ENCODE results near the gene GABRG1. TPM values are rescaled to one million over a fixed set of nuclear protein-coding genes. Genes with fewer than 3 reads are reported as not detected.
A peak's percentile ranks its signal among the peaks of the same experiment; 100 is the strongest.

Gene GABRG1
- polyA plus RNA-seq, 1 donor from 2014 or later: 0.81 TPM

GRCh38 chr4:46131498-46132057, 7.7 kb upstream of the GABRG1 start:
- H3K36me3 ChIP-seq (ENCODE audit: insufficient read depth, low read length): no peaks in the 10 kb centered on the region
- no peaks in the 10 kb centered on the region for H3K27me3 ChIP-seq (ENCODE audit: insufficient read depth, low read depth, low read length)
- no peaks in the 10 kb centered on the region for H3K9me3 ChIP-seq (ENCODE audit: low read length)
- no peak overlapping the region for H3K4me2 ChIP-seq (ENCODE audit: low read length)
- no peak overlapping the region for H3K4me3 ChIP-seq (ENCODE audit: low read length)
- no peaks in the 10 kb centered on the region for H3F3A ChIP-seq (ENCODE audit: insufficient read depth, low read length, poor library complexity, severe bottlenecking)
- H2AFZ ChIP-seq (ENCODE audit: low read depth, low read length): no peak overlapping the region
- TF ChIP-seq MXI1 (conservative IDR thresholded peaks at IDR 0.05; ENCODE audit: poor library complexity, severe bottlenecking): no peak
- no peak for TF ChIP-seq POLR2AphosphoS5 (IDR thresholded peaks at IDR 0.05)
- no peak for TF ChIP-seq SMC3 (conservative IDR thresholded peaks at IDR 0.05; ENCODE audit: poor library complexity)
- TF ChIP-seq, protein P1, sequence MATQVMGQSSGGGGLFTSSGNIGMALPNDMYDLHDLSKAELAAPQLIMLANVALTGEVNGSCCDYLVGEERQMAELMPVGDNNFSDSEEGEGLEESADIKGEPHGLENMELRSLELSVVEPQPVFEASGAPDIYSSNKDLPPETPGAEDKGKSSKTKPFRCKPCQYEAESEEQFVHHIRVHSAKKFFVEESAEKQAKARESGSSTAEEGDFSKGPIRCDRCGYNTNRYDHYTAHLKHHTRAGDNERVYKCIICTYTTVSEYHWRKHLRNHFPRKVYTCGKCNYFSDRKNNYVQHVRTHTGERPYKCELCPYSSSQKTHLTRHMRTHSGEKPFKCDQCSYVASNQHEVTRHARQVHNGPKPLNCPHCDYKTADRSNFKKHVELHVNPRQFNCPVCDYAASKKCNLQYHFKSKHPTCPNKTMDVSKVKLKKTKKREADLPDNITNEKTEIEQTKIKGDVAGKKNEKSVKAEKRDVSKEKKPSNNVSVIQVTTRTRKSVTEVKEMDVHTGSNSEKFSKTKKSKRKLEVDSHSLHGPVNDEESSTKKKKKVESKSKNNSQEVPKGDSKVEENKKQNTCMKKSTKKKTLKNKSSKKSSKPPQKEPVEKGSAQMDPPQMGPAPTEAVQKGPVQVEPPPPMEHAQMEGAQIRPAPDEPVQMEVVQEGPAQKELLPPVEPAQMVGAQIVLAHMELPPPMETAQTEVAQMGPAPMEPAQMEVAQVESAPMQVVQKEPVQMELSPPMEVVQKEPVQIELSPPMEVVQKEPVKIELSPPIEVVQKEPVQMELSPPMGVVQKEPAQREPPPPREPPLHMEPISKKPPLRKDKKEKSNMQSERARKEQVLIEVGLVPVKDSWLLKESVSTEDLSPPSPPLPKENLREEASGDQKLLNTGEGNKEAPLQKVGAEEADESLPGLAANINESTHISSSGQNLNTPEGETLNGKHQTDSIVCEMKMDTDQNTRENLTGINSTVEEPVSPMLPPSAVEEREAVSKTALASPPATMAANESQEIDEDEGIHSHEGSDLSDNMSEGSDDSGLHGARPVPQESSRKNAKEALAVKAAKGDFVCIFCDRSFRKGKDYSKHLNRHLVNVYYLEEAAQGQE (IDR thresholded peaks at IDR 0.05; ENCODE audit: borderline replicate concordance): no peak
- TF ChIP-seq TAF1 (IDR thresholded peaks at IDR 0.05; ENCODE audit: low read depth): no peak
- TF ChIP-seq EP300 (conservative IDR thresholded peaks at IDR 0.05; ENCODE audit: poor library complexity, severe bottlenecking): no peak
- no peaks in the 10 kb centered on the region for H3K79me2 ChIP-seq (replicated peaks; ENCODE audit: insufficient read depth, low read length)
- no peak overlapping the region for H3K9ac ChIP-seq (ENCODE audit: low read length)
- H3K9me2 ChIP-seq (ENCODE audit: insufficient read depth, low read length): no peaks in the 10 kb centered on the region
- no peak overlapping the region for H3K27ac ChIP-seq (ENCODE audit: low read length)
- H4K20me1 ChIP-seq (ENCODE audit: insufficient read depth): no peaks in the 10 kb centered on the region

GRCh38 chr4:46124773-46125413, 1.0 kb upstream of the GABRG1 start:
- Histone ChIP-seq H3K36me3 (ENCODE audit: insufficient read depth, low read length) (no peaks in the 10 kb centered on the region), H3K27ac (ENCODE audit: low read length) (peak overlapping the region; percentile 37), H2AFZ (ENCODE audit: low read depth, low read length) (no peak overlapping the region), H3F3A (ENCODE audit: insufficient read depth, low read length, poor library complexity, severe bottlenecking) (no peaks in the 10 kb centered on the region), H3K9me2 (ENCODE audit: insufficient read depth, low read length) (no peaks in the 10 kb centered on the region), H3K4me2 (ENCODE audit: low read length) (peak overlapping the region; percentile 57), H3K9me3 (ENCODE audit: low read length) (no peaks in the 10 kb centered on the region), H3K27me3 (ENCODE audit: insufficient read depth, low read depth, low read length) (peaks cover 9% of the 10 kb centered on the region), H3K79me2 (replicated peaks; ENCODE audit: insufficient read depth, low read length) (no peaks in the 10 kb centered on the region), H3K9ac (ENCODE audit: low read length) (peak overlapping the region; percentile 32), H3K4me3 (ENCODE audit: low read length) (peak overlapping the region; percentile 66), H4K20me1 (ENCODE audit: insufficient read depth) (no peaks in the 10 kb centered on the region)
- TF ChIP-seq MXI1 (conservative IDR thresholded peaks at IDR 0.05; ENCODE audit: poor library complexity, severe bottlenecking): peak; percentile 34
- peak; percentile 25 for TF ChIP-seq EP300 (conservative IDR thresholded peaks at IDR 0.05; ENCODE audit: poor library complexity, severe bottlenecking)
- peak; percentile 22 for TF ChIP-seq SMC3 (conservative IDR thresholded peaks at IDR 0.05; ENCODE audit: poor library complexity)
- no peak for TF ChIP-seq POLR2AphosphoS5 (IDR thresholded peaks at IDR 0.05)
- TF ChIP-seq RAD21 (conservative IDR thresholded peaks at IDR 0.05): peak; percentile 38
- TF ChIP-seq EZH2 (IDR thresholded peaks at IDR 0.05; ENCODE audit: borderline replicate concordance, insufficient read depth, low read length, poor library complexity, severe bottlenecking): no peak

DNA sequence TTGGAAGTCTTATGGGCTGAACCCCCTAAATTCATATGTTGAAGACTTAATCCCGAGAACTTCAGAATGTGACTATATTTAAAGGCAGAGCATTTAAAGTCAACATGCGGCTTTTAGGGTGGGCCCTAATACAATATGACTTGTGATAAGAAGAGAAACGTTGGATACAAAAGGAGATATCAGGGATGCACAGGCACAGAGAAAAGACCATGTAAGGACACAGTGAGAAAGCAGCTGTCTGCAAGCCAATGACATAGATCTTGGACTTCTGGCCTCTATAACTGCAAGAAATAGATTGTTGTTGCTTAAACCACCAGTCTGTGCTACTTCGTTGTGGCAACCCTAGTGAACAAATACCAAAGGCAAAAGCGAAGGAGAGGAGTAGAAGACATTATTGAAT, 42.2 kb downstream of the GABRG1 start:
- Histone ChIP-seq H3K9me3 (ENCODE audit: low read length) (no peaks in the 10 kb centered on the region), H3F3A (ENCODE audit: insufficient read depth, low read length, poor library complexity, severe bottlenecking) (no peaks in the 10 kb centered on the region), H3K79me2 (replicated peaks; ENCODE audit: insufficient read depth, low read length) (no peaks in the 10 kb centered on the region), H3K36me3 (ENCODE audit: insufficient read depth, low read length) (no peaks in the 10 kb centered on the region), H2AFZ (ENCODE audit: low read depth, low read length) (no peak overlapping the region), H3K27me3 (ENCODE audit: insufficient read depth, low read depth, low read length) (no peaks in the 10 kb centered on the region), H3K9ac (ENCODE audit: low read length) (no peak overlapping the region), H3K4me3 (ENCODE audit: low read length) (no peak overlapping the region), H3K9me2 (ENCODE audit: insufficient read depth, low read length) (no peaks in the 10 kb centered on the region), H4K20me1 (ENCODE audit: insufficient read depth) (no peaks in the 10 kb centered on the region), H3K27ac (ENCODE audit: low read length) (peak overlapping the region; percentile 60), H3K4me2 (ENCODE audit: low read length) (no peak overlapping the region)
- TF ChIP-seq TAF1 (IDR thresholded peaks at IDR 0.05; ENCODE audit: low read depth) (no peak), EZH2 (IDR thresholded peaks at IDR 0.05; ENCODE audit: borderline replicate concordance, insufficient read depth, low read length, poor library complexity, severe bottlenecking) (no peak), POLR2AphosphoS5 (IDR thresholded peaks at IDR 0.05) (no peak), RAD21 (conservative IDR thresholded peaks at IDR 0.05) (no peak), EP300 (conservative IDR thresholded peaks at IDR 0.05; ENCODE audit: poor library complexity, severe bottlenecking) (no peak), SMC3 (conservative IDR thresholded peaks at IDR 0.05; ENCODE audit: poor library complexity) (no peak), MXI1 (conservative IDR thresholded peaks at IDR 0.05; ENCODE audit: poor library complexity, severe bottlenecking) (no peak), CTCF (IDR thresholded peaks at IDR 0.05; ENCODE audit: poor library complexity, severe bottlenecking) (no peak)
- TF ChIP-seq, protein P1 (IDR thresholded peaks at IDR 0.05; ENCODE audit: borderline replicate concordance): no peak
